ENCODE measurements around the gene USP50.

GRCh38 chr15:50487287-50487686, 59.2 kb downstream of the USP50 start:
- TF ChIP-seq POLR2A (IDR thresholded peaks at IDR 0.05) (no peak), CTCF (IDR thresholded peaks at IDR 0.05) (no peak)

All from ovary (tissue), 3 donors.